Measurements from ENCODE around the gene BCAR1. TPM values are rescaled to one million over a fixed set of nuclear protein-coding genes. Genes with fewer than 3 reads are reported as not detected.

BCAR1 gene
- total RNA-seq, 1 donor from 2014 or later, result 61.7 TPM

DNA sequence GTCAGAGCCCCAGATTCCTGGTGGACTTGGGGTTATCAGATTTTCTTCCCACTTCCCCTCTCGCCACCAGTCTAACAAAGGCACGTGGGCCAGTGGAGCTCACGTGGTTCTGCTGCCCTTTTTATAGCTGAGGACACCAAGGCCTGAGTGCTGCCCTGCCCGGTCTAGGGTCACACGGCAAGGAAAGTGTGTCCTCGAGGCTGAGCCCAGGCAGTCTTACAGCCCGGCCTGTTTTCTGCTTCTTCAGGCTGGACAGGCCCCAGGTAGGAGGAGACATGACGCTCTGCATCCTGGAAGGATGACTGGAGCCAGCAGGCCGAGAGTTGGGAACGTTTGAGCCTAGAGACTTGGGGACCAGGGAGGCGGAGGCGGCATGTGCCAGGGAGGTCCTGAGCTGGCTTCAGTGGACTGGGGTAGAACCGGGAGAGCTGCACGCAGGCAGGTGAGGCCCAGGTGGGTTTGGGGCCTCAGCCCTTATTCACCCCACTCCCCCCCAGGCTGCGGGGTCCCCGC is 29.1 kb downstream of the BCAR1 start:
- Histone ChIP-seq H3K27me3 (no peaks in the 10 kb centered on the region), H3K9me3 (no peaks in the 10 kb centered on the region), H3K4me1 (no peaks in the 10 kb centered on the region), H3K4me3 (no peak overlapping the region), H3K36me3 (no peaks in the 10 kb centered on the region), H3K27ac (no peak overlapping the region)
- TF ChIP-seq, protein P1, sequence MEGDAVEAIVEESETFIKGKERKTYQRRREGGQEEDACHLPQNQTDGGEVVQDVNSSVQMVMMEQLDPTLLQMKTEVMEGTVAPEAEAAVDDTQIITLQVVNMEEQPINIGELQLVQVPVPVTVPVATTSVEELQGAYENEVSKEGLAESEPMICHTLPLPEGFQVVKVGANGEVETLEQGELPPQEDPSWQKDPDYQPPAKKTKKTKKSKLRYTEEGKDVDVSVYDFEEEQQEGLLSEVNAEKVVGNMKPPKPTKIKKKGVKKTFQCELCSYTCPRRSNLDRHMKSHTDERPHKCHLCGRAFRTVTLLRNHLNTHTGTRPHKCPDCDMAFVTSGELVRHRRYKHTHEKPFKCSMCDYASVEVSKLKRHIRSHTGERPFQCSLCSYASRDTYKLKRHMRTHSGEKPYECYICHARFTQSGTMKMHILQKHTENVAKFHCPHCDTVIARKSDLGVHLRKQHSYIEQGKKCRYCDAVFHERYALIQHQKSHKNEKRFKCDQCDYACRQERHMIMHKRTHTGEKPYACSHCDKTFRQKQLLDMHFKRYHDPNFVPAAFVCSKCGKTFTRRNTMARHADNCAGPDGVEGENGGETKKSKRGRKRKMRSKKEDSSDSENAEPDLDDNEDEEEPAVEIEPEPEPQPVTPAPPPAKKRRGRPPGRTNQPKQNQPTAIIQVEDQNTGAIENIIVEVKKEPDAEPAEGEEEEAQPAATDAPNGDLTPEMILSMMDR (IDR thresholded peaks at IDR 0.05), result no peak
- intact Hi-C loops (cut with DNase I), result no loop called here
- ATAC-seq (peak; percentile 65), DNase-seq (peak; percentile 80)

DNA sequence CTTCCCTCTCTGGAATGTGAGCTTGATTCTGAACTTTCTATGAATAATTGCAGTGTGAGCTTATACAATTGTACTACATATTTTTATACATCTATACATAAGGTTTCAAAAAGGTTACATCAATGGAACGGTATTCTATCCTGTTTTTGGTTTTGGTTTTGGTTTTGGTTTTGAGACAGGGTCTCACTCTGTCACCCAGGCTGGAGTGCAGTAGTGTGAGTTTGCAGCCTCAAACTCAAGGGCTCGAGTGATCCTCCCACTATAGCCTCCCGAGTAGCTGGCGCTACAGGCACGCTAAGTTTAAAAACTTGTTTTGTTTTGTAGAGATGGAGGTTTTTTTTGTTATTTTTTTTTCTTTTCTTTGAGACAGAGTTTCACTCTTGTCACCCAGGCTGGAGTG is 31.6 kb downstream of the BCAR1 start:
- Histone ChIP-seq H3K4me3 (peak overlapping the region; percentile 2), H3K27ac (no peak overlapping the region), H3K4me1 (no peaks in the 10 kb centered on the region), H3K9me3 (no peaks in the 10 kb centered on the region), H3K27me3 (no peaks in the 10 kb centered on the region), H3K36me3 (no peaks in the 10 kb centered on the region)
- intact Hi-C loops (cut with DNase I), result no loop called here
- TF ChIP-seq, protein P1 (IDR thresholded peaks at IDR 0.05), result no peak
- ATAC-seq (no peak), DNase-seq (no peak)

DNA sequence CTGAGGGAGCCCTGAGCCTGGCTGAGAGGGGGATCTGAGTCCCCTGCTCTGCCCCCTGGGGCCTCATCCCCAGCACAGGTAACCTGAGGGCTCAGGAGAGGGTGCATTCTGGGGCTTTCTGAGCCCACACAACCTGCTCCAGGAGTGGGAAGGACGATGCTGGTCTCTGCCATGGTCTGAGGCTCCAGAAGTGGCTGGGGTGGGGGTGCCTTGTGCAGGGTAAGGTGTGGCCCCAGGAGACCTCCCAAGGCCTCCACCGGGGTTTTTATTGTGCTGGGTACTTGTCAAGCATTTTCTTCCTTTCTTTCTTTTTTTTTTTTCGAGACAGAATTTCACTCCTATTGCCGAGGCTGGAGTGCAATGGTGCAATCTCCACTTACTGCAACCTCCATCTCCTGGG is 32.3 kb downstream of the BCAR1 start:
- ATAC-seq (no peak), DNase-seq (no peak)
- H3K9me3 ChIP-seq, result no peaks in the 10 kb centered on the region
- intact Hi-C loops (cut with DNase I), result no loop called here
- TF ChIP-seq, protein P1 (IDR thresholded peaks at IDR 0.05), result no peak
- no peak overlapping the region for H3K4me3 ChIP-seq
- no peaks in the 10 kb centered on the region for H3K36me3 ChIP-seq
- no peaks in the 10 kb centered on the region for H3K27me3 ChIP-seq
- H3K4me1 ChIP-seq, result no peaks in the 10 kb centered on the region
- no peak overlapping the region for H3K27ac ChIP-seq

DNA sequence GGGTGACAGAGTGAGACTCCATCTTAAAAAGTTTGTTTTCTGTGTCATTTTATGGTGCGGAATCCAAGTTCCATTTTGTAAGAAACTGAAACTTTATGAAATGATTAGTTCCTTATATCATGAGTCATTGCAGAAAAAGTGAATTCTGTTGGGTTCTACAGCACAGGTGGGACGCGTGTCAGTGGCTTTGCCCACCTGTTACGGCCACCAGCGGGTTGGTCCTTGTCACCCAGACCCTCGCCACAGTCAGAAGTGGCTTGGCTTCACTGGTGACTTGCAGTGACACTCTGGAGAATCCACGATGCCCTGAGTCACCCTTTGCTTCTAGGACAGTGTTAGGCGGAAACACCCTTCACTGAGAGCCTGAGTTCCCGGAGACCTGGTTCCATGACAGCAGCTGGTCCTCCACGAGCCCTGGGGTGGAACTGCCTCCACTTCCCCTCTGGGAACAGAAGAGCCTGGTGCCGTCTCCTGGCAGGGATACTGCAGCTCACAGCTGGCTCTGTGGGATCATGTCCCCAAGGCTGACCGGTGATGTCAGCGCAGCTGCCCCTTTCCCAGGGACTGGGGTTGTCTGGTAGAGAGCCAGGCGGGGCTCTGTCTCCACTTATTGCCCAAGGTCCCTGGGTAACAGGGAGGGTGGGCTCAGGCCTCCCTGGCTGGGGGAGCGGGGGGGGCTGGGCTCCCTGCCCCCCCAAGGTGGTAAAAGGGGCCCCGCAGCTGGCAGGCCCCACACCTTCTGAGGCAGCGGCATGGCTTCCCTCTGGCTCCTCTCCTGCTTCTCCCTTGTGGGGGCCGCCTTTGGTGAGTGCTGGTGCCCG is 33.0 kb downstream of the BCAR1 start, which contains the start of gene CTRB1:
CTRB1 (plus strand) TSS at position 733 of the 821 bp plus-strand sequence; CDS start at position 753, 20 bp downstream.
- no peak within 1 kb of the TSS for H3K27ac ChIP-seq
- no peaks in the 10 kb centered on the region for H3K36me3 ChIP-seq
- H3K9me3 ChIP-seq, result no peaks in the 10 kb centered on the region
- DNase-seq (no peak), ATAC-seq (no peak)
- H3K4me3 ChIP-seq, result peak within 1 kb of the TSS; percentile 2
- intact Hi-C loops (cut with DNase I), result no loop called here
- no peaks in the 10 kb centered on the region for H3K4me1 ChIP-seq
- TF ChIP-seq, protein P1 (IDR thresholded peaks at IDR 0.05), result no peak
- H3K27me3 ChIP-seq, result no peaks in the 10 kb centered on the region

DNA sequence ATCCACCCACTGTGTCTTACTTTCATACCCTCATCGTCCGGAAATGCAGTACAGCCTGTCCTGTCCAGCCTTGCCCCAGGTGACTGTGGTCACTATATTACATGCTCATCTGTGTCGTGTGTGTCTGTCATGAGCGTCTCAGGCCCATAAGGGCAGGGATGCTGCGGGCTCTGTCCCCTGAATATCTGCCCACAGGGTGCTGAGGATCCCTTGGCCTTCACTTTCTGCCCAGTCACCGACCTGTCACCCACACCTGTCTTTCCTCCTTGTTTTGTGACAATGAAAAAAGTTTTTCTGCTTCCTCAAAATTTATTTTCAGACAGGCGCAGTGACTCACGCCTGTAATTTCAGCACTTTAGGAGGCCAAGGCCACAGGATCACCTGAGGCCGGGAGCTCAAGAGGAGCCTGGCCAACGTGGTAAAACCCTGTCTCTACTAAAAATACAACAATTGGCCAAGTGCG is 34.0 kb downstream of the BCAR1 start:
- H3K9me3 ChIP-seq, result no peaks in the 10 kb centered on the region
- ATAC-seq (no peak), DNase-seq (no peak)
- H3K27me3 ChIP-seq, result no peaks in the 10 kb centered on the region
- H3K36me3 ChIP-seq, result no peaks in the 10 kb centered on the region
- TF ChIP-seq, protein P1 (IDR thresholded peaks at IDR 0.05), result no peak
- intact Hi-C loops (cut with DNase I), result no loop called here
- H3K4me3 ChIP-seq, result no peak overlapping the region
- no peak overlapping the region for H3K27ac ChIP-seq
- no peaks in the 10 kb centered on the region for H3K4me1 ChIP-seq
